ENCODE data around the gene SETD7.

GRCh38 chr4:139506774-139507173 is 49.2 kb downstream of the SETD7 start:
- TF ChIP-seq TAF1 (IDR thresholded peaks at IDR 0.05; ENCODE audit: borderline replicate concordance, insufficient read depth, low read length), result no peak
- TF ChIP-seq SIN3A (IDR thresholded peaks at IDR 0.05; ENCODE audit: borderline replicate concordance, insufficient read depth, low read length), result no peak
- TF ChIP-seq, protein P1, sequence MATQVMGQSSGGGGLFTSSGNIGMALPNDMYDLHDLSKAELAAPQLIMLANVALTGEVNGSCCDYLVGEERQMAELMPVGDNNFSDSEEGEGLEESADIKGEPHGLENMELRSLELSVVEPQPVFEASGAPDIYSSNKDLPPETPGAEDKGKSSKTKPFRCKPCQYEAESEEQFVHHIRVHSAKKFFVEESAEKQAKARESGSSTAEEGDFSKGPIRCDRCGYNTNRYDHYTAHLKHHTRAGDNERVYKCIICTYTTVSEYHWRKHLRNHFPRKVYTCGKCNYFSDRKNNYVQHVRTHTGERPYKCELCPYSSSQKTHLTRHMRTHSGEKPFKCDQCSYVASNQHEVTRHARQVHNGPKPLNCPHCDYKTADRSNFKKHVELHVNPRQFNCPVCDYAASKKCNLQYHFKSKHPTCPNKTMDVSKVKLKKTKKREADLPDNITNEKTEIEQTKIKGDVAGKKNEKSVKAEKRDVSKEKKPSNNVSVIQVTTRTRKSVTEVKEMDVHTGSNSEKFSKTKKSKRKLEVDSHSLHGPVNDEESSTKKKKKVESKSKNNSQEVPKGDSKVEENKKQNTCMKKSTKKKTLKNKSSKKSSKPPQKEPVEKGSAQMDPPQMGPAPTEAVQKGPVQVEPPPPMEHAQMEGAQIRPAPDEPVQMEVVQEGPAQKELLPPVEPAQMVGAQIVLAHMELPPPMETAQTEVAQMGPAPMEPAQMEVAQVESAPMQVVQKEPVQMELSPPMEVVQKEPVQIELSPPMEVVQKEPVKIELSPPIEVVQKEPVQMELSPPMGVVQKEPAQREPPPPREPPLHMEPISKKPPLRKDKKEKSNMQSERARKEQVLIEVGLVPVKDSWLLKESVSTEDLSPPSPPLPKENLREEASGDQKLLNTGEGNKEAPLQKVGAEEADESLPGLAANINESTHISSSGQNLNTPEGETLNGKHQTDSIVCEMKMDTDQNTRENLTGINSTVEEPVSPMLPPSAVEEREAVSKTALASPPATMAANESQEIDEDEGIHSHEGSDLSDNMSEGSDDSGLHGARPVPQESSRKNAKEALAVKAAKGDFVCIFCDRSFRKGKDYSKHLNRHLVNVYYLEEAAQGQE (IDR thresholded peaks at IDR 0.05; ENCODE audit: insufficient read depth in 1 of 2, low read depth in 2 of 2, low read length in 2 of 2), result no peak
- TF ChIP-seq POLR2AphosphoS5 (IDR thresholded peaks at IDR 0.05; ENCODE audit: low read depth, low read length), result no peak
- no peak for TF ChIP-seq FOXP2 (optimal IDR thresholded peaks at IDR 0.05; ENCODE audit: borderline replicate concordance, extremely low read depth, extremely low read length, insufficient read depth)
